Measurements from ENCODE around the gene AP3B2.

The AP3B2 gene

DNA sequence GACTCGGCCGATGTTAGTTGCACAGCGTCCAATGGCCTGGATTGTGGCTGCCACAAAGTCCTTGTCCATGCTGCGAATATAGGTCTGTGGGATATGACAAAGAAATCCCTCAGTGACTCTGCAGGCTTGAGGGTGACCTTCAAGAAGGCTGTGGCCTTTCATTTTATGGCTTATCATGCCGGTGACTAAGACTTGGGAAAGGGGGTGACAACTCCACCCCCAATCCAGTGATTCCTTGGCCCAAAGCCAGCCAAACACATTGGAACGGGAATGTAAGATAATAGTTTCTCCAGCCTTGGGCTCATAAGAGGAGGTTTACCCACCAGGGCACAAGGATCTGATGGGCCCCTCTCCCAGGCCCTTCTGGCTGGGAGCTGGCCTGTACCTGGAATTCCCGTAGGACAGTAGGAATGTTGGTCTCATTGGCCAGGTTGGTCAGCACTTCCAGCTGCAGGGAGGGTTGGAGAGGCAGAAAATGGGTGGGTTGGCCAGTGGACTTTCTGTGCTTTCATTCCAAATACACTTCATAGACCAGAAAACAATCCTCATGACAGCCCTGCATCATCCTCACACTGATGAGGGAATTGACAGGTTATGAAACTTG is 31.9 kb downstream of the AP3B2 start:
- H3K27me3 ChIP-seq (replicated peaks; ENCODE audit: insufficient read depth, low read length): peaks cover 14% of the 10 kb centered on the region; the same call in 1 of the 2 replicates
- H3K4me3 ChIP-seq (ENCODE audit: low read length): no peak overlapping the region
- peaks cover 10% of the 10 kb centered on the region; the same call in 1 of the 2 replicates for H3K4me1 ChIP-seq (ENCODE audit: low read length)
- H3K9me3 ChIP-seq (replicated peaks; ENCODE audit: insufficient read depth, low read length): no peaks in the 10 kb centered on the region
- no peak overlapping the region for H3K9ac ChIP-seq (ENCODE audit: low read length)
- peaks cover 3% of the 10 kb centered on the region; the same call in 1 of the 2 replicates for H3F3A ChIP-seq (ENCODE audit: insufficient read depth, low read length)
- H2AFZ ChIP-seq (ENCODE audit: low read length): no peak overlapping the region
- H3K79me2 ChIP-seq (ENCODE audit: low read length): no peaks in the 10 kb centered on the region
- H3K36me3 ChIP-seq (replicated peaks; ENCODE audit: insufficient read depth, low read length): no peaks in the 10 kb centered on the region
- no peaks in the 10 kb centered on the region for H4K20me1 ChIP-seq (ENCODE audit: insufficient read depth, low read length)
- TF ChIP-seq, protein P1, sequence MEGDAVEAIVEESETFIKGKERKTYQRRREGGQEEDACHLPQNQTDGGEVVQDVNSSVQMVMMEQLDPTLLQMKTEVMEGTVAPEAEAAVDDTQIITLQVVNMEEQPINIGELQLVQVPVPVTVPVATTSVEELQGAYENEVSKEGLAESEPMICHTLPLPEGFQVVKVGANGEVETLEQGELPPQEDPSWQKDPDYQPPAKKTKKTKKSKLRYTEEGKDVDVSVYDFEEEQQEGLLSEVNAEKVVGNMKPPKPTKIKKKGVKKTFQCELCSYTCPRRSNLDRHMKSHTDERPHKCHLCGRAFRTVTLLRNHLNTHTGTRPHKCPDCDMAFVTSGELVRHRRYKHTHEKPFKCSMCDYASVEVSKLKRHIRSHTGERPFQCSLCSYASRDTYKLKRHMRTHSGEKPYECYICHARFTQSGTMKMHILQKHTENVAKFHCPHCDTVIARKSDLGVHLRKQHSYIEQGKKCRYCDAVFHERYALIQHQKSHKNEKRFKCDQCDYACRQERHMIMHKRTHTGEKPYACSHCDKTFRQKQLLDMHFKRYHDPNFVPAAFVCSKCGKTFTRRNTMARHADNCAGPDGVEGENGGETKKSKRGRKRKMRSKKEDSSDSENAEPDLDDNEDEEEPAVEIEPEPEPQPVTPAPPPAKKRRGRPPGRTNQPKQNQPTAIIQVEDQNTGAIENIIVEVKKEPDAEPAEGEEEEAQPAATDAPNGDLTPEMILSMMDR (IDR thresholded peaks at IDR 0.05; ENCODE audit: low read length): no peak
- no peak for TF ChIP-seq EZH2 (optimal IDR thresholded peaks at IDR 0.05; ENCODE audit: low read depth, low read length)
- no peak for TF ChIP-seq EZH2phosphoT487 (IDR thresholded peaks at IDR 0.05; ENCODE audit: low read length)
- DNase-seq: no peak
- no peaks in the 10 kb centered on the region for H3K9me2 ChIP-seq (replicated peaks; ENCODE audit: insufficient read depth, low read length)
- H3K4me2 ChIP-seq (ENCODE audit: low read depth, low read length): no peak overlapping the region
- no peak overlapping the region for H3K27ac ChIP-seq (ENCODE audit: low read length)

DNA sequence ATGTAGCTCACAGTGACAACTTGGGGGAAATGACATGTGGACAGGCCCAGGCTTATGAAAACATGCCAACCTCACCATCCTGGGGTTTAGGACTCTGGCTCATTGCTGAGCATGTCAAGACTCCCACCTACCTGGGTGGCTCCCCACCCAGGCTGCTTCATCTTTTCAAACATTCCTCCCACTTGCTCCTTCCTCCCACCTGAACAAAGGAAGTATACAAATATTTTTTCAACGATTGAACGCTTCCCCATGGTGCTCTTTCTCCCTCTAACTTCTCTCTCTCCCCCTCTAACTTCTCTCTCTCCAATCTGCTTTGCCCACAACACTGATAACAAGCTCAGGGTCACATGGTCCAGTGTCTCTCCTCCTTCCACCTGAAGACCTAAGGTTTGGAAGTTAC is 34.8 kb downstream of the AP3B2 start:
- Histone ChIP-seq H3K4me2 (ENCODE audit: low read depth, low read length) (no peak overlapping the region), H3K9ac (ENCODE audit: low read length) (no peak overlapping the region), H3K4me3 (ENCODE audit: low read length) (no peak overlapping the region), H3F3A (ENCODE audit: insufficient read depth, low read length) (no peaks in the 10 kb centered on the region), H3K79me2 (ENCODE audit: low read length) (no peaks in the 10 kb centered on the region), H3K36me3 (replicated peaks; ENCODE audit: insufficient read depth, low read length) (no peaks in the 10 kb centered on the region), H3K9me2 (replicated peaks; ENCODE audit: insufficient read depth, low read length) (no peaks in the 10 kb centered on the region), H2AFZ (ENCODE audit: low read length) (no peak overlapping the region), H3K27me3 (replicated peaks; ENCODE audit: insufficient read depth, low read length) (peaks cover 11% of the 10 kb centered on the region; the same call in 1 of the 2 replicates), H3K4me1 (ENCODE audit: low read length) (no peaks in the 10 kb centered on the region), H3K27ac (ENCODE audit: low read length) (no peak overlapping the region), H4K20me1 (ENCODE audit: insufficient read depth, low read length) (no peaks in the 10 kb centered on the region), H3K9me3 (replicated peaks; ENCODE audit: insufficient read depth, low read length) (no peaks in the 10 kb centered on the region)
- no peak for TF ChIP-seq EZH2phosphoT487 (IDR thresholded peaks at IDR 0.05; ENCODE audit: low read length)
- no peak for TF ChIP-seq EZH2 (optimal IDR thresholded peaks at IDR 0.05; ENCODE audit: low read depth, low read length)
- TF ChIP-seq, protein P1 (IDR thresholded peaks at IDR 0.05; ENCODE audit: low read length): no peak
- DNase-seq: no peak

DNA sequence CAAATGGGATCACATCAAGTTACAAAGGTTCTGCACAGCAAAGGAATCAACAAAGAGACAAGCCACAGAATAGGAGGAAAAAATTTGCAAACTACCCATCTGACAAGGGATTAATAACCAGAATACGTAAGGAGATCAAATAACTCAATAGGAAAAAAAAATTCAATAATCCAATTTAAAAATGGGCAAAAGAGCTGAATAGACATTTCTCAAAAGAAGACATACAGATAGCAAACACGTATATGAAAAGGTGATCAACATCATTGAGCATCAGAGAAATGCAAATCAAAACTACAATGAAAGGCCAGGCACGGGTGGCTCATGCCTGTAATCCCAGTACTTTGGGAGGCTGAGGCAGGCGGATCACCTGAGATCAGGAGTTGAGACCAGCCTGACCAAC is 39.0 kb downstream of the AP3B2 start:
- TF ChIP-seq, protein P1 (IDR thresholded peaks at IDR 0.05; ENCODE audit: low read length): no peak
- TF ChIP-seq EZH2 (optimal IDR thresholded peaks at IDR 0.05; ENCODE audit: low read depth, low read length): no peak
- TF ChIP-seq EZH2phosphoT487 (IDR thresholded peaks at IDR 0.05; ENCODE audit: low read length): no peak
- no peak for DNase-seq
- no peaks in the 10 kb centered on the region for H3F3A ChIP-seq (ENCODE audit: insufficient read depth, low read length)
- no peaks in the 10 kb centered on the region for H3K9me3 ChIP-seq (replicated peaks; ENCODE audit: insufficient read depth, low read length)
- H3K9me2 ChIP-seq (replicated peaks; ENCODE audit: insufficient read depth, low read length): no peaks in the 10 kb centered on the region
- no peaks in the 10 kb centered on the region for H4K20me1 ChIP-seq (ENCODE audit: insufficient read depth, low read length)
- H3K4me3 ChIP-seq (ENCODE audit: low read length): no peak overlapping the region
- no peaks in the 10 kb centered on the region; the same call in 1 of the 2 replicates for H3K27me3 ChIP-seq (replicated peaks; ENCODE audit: insufficient read depth, low read length)
- H3K4me1 ChIP-seq (ENCODE audit: low read length): no peaks in the 10 kb centered on the region
- no peak overlapping the region for H3K9ac ChIP-seq (ENCODE audit: low read length)
- H2AFZ ChIP-seq (ENCODE audit: low read length): no peak overlapping the region
- no peaks in the 10 kb centered on the region for H3K79me2 ChIP-seq (ENCODE audit: low read length)
- H3K4me2 ChIP-seq (ENCODE audit: low read depth, low read length): no peak overlapping the region
- H3K27ac ChIP-seq (ENCODE audit: low read length): no peak overlapping the region
- no peaks in the 10 kb centered on the region for H3K36me3 ChIP-seq (replicated peaks; ENCODE audit: insufficient read depth, low read length)

Measured in MM.1S (cell line).